HepG2 (cell line): ENCODE data around the gene HAGHL. TPM values are rescaled to one million over a fixed set of nuclear protein-coding genes. Genes with fewer than 3 reads are reported as not detected.

Experiments
- ARNTL ChIP-seq: sonication (generic); formaldehyde crosslinking; IDR thresholded peaks from 2 replicates; pipeline ENCODE4 v1.4.0; 2020; ENCODE audit warnings: mild to moderate bottlenecking, missing genetic modification reagents
- GPN1 ChIP-seq: sonication (generic); formaldehyde crosslinking; IDR thresholded peaks from 2 replicates; pipeline ENCODE4 v1.5.1; 2020; ENCODE audit warnings: missing genetic modification reagents, borderline replicate concordance
- HMG20A ChIP-seq: IDR thresholded peaks from 2 replicates; pipeline ENCODE4 v1.6.1; 2016; ENCODE audit warnings: borderline replicate concordance
- MEIS1 ChIP-seq: sonication (generic); formaldehyde crosslinking; IDR thresholded peaks from 2 replicates; pipeline ENCODE4 v1.9.0; 2021; ENCODE audit warnings: mild to moderate bottlenecking, missing genetic modification reagents, moderate library complexity, borderline replicate concordance
- MYC ChIP-seq: sonication (generic); formaldehyde crosslinking; IDR thresholded peaks from 2 replicates; pipeline ENCODE4 v1.9.0; 2021; ENCODE audit warnings: missing genetic modification reagents, borderline replicate concordance
- NBN ChIP-seq: fragments of 450-650 bp; conservative IDR thresholded peaks from 2 replicates; pipeline ENCODE4 v1.6.1; 2017
- NFE2L1 ChIP-seq: sonication (generic); formaldehyde crosslinking; IDR thresholded peaks from 2 replicates; pipeline ENCODE4 v1.4.0; 2020; ENCODE audit warnings: missing genetic modification reagents, mild to moderate bottlenecking, borderline replicate concordance
- REPIN1 ChIP-seq: sonication (generic); formaldehyde crosslinking; IDR thresholded peaks from 2 replicates; pipeline ENCODE4 v1.8.0; 2022; ENCODE audit warnings: missing genetic modification reagents, low read depth, mild to moderate bottlenecking, borderline replicate concordance
- RFX1 ChIP-seq: fragments of 450-650 bp; IDR thresholded peaks from 2 replicates; pipeline ENCODE4 v1.6.1; 2017
- RXRA ChIP-seq: sonication (generic); formaldehyde crosslinking; IDR thresholded peaks from 2 replicates; pipeline ENCODE4 v1.5.1; 2020; ENCODE audit warnings: missing genetic modification reagents
- SUZ12 ChIP-seq: fragments of 150-350 bp; IDR thresholded peaks from 2 replicates; pipeline ENCODE4 v1.6.1; 2014; ENCODE audit warnings: low read depth, low read length
- TBP ChIP-seq: sonication (generic); formaldehyde crosslinking; IDR thresholded peaks from 2 replicates; pipeline ENCODE4 v1.5.0; 2020; ENCODE audit warnings: missing genetic modification reagents
- XBP1 ChIP-seq: sonication (generic); formaldehyde crosslinking; IDR thresholded peaks from 2 replicates; pipeline ENCODE4 v1.5.0; 2020; ENCODE audit warnings: missing genetic modification reagents
- ZFYVE20 ChIP-seq: sonication (generic); formaldehyde crosslinking; IDR thresholded peaks from 2 replicates; pipeline ENCODE4 v1.8.0; 2023; ENCODE audit warnings: low read depth, mild to moderate bottlenecking, moderate library complexity, missing genetic modification reagents, borderline replicate concordance
- ZNF264 ChIP-seq: sonication (generic); formaldehyde crosslinking; IDR thresholded peaks from 2 replicates; pipeline ENCODE4 v1.4.0; 2020; ENCODE audit warnings: missing genetic modification reagents
- ZNF335 ChIP-seq: sonication (generic); formaldehyde crosslinking; IDR thresholded peaks from 2 replicates; pipeline ENCODE4 v1.4.0; 2020; ENCODE audit warnings: missing genetic modification reagents
- ZNF382 ChIP-seq: sonication (generic); formaldehyde crosslinking; IDR thresholded peaks from 2 replicates; pipeline ENCODE4 v1.5.0; 2020; ENCODE audit warnings: missing genetic modification reagents, mild to moderate bottlenecking, borderline replicate concordance
- ZNF468 ChIP-seq: sonication (generic); formaldehyde crosslinking; IDR thresholded peaks from 2 replicates; pipeline ENCODE4 v1.8.0; 2022; ENCODE audit warnings: mild to moderate bottlenecking, moderate library complexity, missing genetic modification reagents
- ZNF496 ChIP-seq: sonication (generic); formaldehyde crosslinking; IDR thresholded peaks from 2 replicates; pipeline ENCODE4 v1.8.1; 2023; ENCODE audit warnings: mild to moderate bottlenecking, moderate library complexity, missing genetic modification reagents; ENCODE audit not compliant: insufficient replicate concordance
- ZNF557 ChIP-seq: sonication (generic); formaldehyde crosslinking; IDR thresholded peaks from 2 replicates; pipeline ENCODE4 v1.4.0; 2020; ENCODE audit warnings: missing genetic modification reagents
- ZNF564 ChIP-seq: sonication (generic); formaldehyde crosslinking; IDR thresholded peaks from 2 replicates; pipeline ENCODE4 v1.8.1; 2023; ENCODE audit warnings: mild to moderate bottlenecking, missing genetic modification reagents
- ZNF644 ChIP-seq: IDR thresholded peaks from 2 replicates; pipeline ENCODE4 v1.6.1; 2016; ENCODE audit warnings: low read depth
- ZNF672 ChIP-seq: sonication (generic); formaldehyde crosslinking; IDR thresholded peaks from 2 replicates; pipeline ENCODE4 v1.8.1; 2022; ENCODE audit warnings: missing genetic modification reagents
- ZNF737 ChIP-seq: sonication (generic); formaldehyde crosslinking; IDR thresholded peaks from 2 replicates; pipeline ENCODE4 v1.5.0; 2020; ENCODE audit warnings: missing genetic modification reagents, mild to moderate bottlenecking, borderline replicate concordance
- ZNF766 ChIP-seq: sonication (generic); formaldehyde crosslinking; IDR thresholded peaks from 2 replicates; pipeline ENCODE4 v1.5.0; 2020; ENCODE audit warnings: missing genetic modification reagents, borderline replicate concordance
- ZNF83 ChIP-seq: sonication (generic); formaldehyde crosslinking; IDR thresholded peaks from 2 replicates; pipeline ENCODE4 v1.4.0; 2020; ENCODE audit warnings: missing genetic modification reagents, mild to moderate bottlenecking, borderline replicate concordance
- polyA plus RNA-seq, 8 experiments: library from polyadenylated mRNA; depleted of rRNA in 3 of 8; stranded (reverse) in 7 of 8; unstranded in 1 of 8; fragments of >200 nt; fragmentation: Illumina TruSeq in 4 of 8; extraction: Trizol in 4 of 8; gene quantifications; 2 replicates each; pipeline versions ENCODE4 v1.2.1 to v1.2.3, GENCODE V29; 2011 to 2016; ENCODE audit warnings: low read depth in 4 of 8, missing spikeins in 1 of 8, mixed read lengths in 1 of 8; ENCODE audit not compliant: insufficient read depth in 1 of 8
- total RNA-seq, 5 experiments: library from RNA; depleted of rRNA; stranded (reverse); fragments of >200 nt; fragmentation: Illumina TruSeq; extraction: Trizol; gene quantifications; 2 replicates each; pipeline ENCODE4 v1.2.3, GENCODE V29; 2016; ENCODE audit warnings: low read depth in 1 of 5
- TF ChIP-seq, protein P1 (sequence below): sonication (generic); formaldehyde crosslinking; IDR thresholded peaks from 2 replicates; pipeline ENCODE4 v1.4.0; 2020; ENCODE audit warnings: missing genetic modification reagents
- TF ChIP-seq, protein P2 (sequence below): sonication (generic); formaldehyde crosslinking; IDR thresholded peaks from 2 replicates; pipeline ENCODE4 v1.5.1; 2020; ENCODE audit warnings: missing genetic modification reagents, mild to moderate bottlenecking, borderline replicate concordance
- TF ChIP-seq, protein P3 (sequence below): sonication (generic); formaldehyde crosslinking; IDR thresholded peaks from 2 replicates; pipeline ENCODE4 v1.4.0; 2020; ENCODE audit warnings: mild to moderate bottlenecking, missing genetic modification reagents

The HAGHL gene
- total and polyA plus RNA-seq, 2 of the 13 experiments (the other 11 are each of a cell fraction or from before 2014, with no cell fraction given): 3.4 to 8.4 TPM

DNA sequence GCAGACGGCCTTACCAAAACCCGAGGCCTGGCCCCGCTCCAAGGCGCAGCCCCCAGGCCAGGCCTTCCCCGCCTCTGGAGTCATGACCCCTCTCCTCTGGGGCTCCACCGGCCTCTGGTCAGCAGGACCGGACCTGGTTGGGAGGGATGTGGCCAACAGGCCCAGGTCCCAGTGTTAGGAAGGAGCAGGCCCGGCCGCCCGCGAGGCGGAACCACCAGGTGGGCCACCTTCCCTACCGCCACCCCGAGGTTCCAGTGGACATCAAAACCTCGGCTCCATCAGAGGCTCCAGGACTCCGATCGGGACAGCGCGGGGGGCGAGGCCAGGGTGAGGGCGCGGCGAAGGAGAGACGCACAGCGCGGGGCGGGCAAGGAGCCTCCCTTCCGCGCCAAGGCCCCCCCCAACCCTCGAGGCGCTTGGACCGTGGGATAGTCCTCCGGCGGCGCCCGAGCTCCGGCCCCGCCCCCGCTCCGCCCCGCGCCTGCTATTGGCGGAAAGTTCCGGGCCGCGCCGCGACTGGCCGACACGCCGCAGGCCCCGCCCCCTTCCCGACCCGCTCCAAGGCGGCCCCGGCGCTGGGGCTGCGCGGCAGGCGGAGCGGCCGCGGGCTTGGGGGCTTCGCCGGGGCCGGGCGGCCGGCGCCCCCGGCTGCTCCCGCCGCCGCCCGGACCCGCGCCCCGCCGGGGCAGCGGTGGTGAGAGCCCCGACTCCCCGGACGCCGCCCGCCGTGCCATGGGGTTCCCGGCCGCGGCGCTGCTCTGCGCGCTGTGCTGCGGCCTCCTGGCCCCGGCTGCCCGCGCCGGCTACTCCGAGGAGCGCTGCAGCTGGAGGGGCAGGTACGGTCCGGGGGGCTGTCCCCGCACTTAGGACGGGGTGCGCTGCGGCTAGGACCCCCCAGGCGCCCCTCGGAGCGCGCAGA lies 12.1 kb upstream of the HAGHL start, which contains the start of gene METRN (continued):
- no peak for TF ChIP-seq MEIS1 (CRISPR knock-in tag)
- TF ChIP-seq, protein P1, sequence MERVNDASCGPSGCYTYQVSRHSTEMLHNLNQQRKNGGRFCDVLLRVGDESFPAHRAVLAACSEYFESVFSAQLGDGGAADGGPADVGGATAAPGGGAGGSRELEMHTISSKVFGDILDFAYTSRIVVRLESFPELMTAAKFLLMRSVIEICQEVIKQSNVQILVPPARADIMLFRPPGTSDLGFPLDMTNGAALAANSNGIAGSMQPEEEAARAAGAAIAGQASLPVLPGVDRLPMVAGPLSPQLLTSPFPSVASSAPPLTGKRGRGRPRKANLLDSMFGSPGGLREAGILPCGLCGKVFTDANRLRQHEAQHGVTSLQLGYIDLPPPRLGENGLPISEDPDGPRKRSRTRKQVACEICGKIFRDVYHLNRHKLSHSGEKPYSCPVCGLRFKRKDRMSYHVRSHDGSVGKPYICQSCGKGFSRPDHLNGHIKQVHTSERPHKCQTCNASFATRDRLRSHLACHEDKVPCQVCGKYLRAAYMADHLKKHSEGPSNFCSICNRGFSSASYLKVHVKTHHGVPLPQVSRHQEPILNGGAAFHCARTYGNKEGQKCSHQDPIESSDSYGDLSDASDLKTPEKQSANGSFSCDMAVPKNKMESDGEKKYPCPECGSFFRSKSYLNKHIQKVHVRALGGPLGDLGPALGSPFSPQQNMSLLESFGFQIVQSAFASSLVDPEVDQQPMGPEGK (CRISPR knock-in tag): no peak; the same call in 1 of the 2 replicates
- TF ChIP-seq ZNF737: no peak
- TF ChIP-seq ARNTL (CRISPR knock-in tag): no peak
- no peak for TF ChIP-seq ZNF83 (CRISPR knock-in tag)
- TF ChIP-seq GPN1 (CRISPR knock-in tag): no peak
- TF ChIP-seq ZNF557: no peak
- no peak for TF ChIP-seq XBP1 (CRISPR knock-in tag)
- no peak for TF ChIP-seq ZNF264
- TF ChIP-seq, protein P2, sequence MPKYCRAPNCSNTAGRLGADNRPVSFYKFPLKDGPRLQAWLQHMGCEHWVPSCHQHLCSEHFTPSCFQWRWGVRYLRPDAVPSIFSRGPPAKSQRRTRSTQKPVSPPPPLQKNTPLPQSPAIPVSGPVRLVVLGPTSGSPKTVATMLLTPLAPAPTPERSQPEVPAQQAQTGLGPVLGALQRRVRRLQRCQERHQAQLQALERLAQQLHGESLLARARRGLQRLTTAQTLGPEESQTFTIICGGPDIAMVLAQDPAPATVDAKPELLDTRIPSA (CRISPR knock-in tag): no peak
- no peak for TF ChIP-seq RFX1
- TF ChIP-seq ZNF644 (CRISPR knock-in tag): no peak
- no peak for TF ChIP-seq TBP (CRISPR knock-in tag)
- peak; percentile 56; the same call in 1 of the 2 replicates for TF ChIP-seq RXRA (CRISPR knock-in tag)
- TF ChIP-seq ZNF468 (CRISPR knock-in tag): no peak
- TF ChIP-seq SUZ12: no peak
- 0 out of 2 replicates have a peak, but pooled peaks have one; percentile 48 for TF ChIP-seq ZNF564 (CRISPR knock-in tag)
- no peak for TF ChIP-seq ZNF335 (CRISPR knock-in tag)
- TF ChIP-seq NBN: no peak
- TF ChIP-seq ZNF672 (CRISPR knock-in tag): no peak
- no peak for TF ChIP-seq ZFYVE20
- peak; percentile 38; the same call in 1 of the 2 replicates for TF ChIP-seq MYC (CRISPR knock-in tag)
- no peak for TF ChIP-seq ZNF382 (CRISPR knock-in tag)
- no peak for TF ChIP-seq ZNF496
- no peak for TF ChIP-seq ZNF766 (CRISPR knock-in tag)
- no peak for TF ChIP-seq REPIN1
- no peak for TF ChIP-seq NFE2L1 (CRISPR knock-in tag)
- TF ChIP-seq, protein P3, sequence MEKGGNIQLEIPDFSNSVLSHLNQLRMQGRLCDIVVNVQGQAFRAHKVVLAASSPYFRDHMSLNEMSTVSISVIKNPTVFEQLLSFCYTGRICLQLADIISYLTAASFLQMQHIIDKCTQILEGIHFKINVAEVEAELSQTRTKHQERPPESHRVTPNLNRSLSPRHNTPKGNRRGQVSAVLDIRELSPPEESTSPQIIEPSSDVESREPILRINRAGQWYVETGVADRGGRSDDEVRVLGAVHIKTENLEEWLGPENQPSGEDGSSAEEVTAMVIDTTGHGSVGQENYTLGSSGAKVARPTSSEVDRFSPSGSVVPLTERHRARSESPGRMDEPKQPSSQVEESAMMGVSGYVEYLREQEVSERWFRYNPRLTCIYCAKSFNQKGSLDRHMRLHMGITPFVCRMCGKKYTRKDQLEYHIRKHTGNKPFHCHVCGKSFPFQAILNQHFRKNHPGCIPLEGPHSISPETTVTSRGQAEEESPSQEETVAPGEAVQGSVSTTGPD (CRISPR knock-in tag): no peak
- TF ChIP-seq HMG20A (CRISPR knock-in tag): no peak
